A549 (cell line): Measurements from ENCODE around the gene GSTM3.

ENCODE experiments used
- CHD2 ChIP-seq: fragments of 150-350 bp; IDR thresholded peaks from 2 replicates; pipeline ENCODE4 v1.6.1; 2014; ENCODE audit warnings: low read length; ENCODE audit not compliant: partially characterized antibody
- CHD4 ChIP-seq: fragments of 200-600 bp; sonication (generic); IDR thresholded peaks from 2 replicates; pipeline ENCODE4 v1.6.1; 2016; ENCODE audit warnings: antibody characterized with exemption, mild to moderate bottlenecking, borderline replicate concordance
- POLR2A ChIP-seq: IDR thresholded peaks from 2 replicates; pipeline ENCODE4 v1.6.1; 2012; ENCODE audit warnings: mild to moderate bottlenecking, low read length
- TF ChIP-seq, protein P1 (sequence below): fragments of >200 bp; sonication (Bioruptor Twin); formaldehyde crosslinking; IDR thresholded peaks from 3 replicates; pipeline ENCODE4 v1.5.1; 2016
- TF ChIP-seq, protein P2 (sequence below): IDR thresholded peaks from 2 replicates; pipeline ENCODE4 v1.6.1; 2012

DNA sequence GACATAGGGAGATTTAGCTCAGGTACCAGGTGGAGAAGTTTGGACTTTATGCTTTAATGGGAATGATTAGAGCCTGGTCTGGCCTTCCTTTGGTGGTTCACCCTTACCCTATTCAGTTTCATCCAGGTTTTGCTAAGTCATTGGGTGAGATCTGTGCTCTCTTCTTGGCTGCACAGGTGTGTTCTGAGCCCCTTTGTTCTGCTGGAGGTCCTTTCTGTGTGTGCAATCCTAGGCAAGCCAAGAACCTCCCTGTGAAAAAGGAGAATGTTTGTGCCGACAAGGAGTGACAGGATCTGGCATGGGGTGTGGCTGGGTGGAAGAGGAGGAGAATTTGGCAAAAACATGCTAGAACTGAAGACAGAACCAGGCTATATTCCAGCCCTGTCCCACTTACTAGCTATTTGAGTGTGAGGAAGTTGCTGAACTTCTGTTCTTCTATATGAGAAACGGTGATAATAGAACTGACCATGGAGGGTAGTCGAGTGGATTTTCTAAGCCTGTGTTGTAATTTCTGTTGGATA lies 24.2 kb downstream of the GSTM3 start:
- TF ChIP-seq, protein P1, sequence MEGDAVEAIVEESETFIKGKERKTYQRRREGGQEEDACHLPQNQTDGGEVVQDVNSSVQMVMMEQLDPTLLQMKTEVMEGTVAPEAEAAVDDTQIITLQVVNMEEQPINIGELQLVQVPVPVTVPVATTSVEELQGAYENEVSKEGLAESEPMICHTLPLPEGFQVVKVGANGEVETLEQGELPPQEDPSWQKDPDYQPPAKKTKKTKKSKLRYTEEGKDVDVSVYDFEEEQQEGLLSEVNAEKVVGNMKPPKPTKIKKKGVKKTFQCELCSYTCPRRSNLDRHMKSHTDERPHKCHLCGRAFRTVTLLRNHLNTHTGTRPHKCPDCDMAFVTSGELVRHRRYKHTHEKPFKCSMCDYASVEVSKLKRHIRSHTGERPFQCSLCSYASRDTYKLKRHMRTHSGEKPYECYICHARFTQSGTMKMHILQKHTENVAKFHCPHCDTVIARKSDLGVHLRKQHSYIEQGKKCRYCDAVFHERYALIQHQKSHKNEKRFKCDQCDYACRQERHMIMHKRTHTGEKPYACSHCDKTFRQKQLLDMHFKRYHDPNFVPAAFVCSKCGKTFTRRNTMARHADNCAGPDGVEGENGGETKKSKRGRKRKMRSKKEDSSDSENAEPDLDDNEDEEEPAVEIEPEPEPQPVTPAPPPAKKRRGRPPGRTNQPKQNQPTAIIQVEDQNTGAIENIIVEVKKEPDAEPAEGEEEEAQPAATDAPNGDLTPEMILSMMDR = no peak
- no peak for TF ChIP-seq POLR2A
- no peak for TF ChIP-seq CHD2
- no peak for TF ChIP-seq CHD4
- TF ChIP-seq, protein P2, sequence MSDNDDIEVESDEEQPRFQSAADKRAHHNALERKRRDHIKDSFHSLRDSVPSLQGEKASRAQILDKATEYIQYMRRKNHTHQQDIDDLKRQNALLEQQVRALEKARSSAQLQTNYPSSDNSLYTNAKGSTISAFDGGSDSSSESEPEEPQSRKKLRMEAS = no peak
